Type B pancreatic cell (in vitro differentiated cells): ENCODE data around the gene AOX1. TPM values are rescaled to one million over a fixed set of nuclear protein-coding genes. Genes with fewer than 3 reads are reported as not detected.
"Not testable (repeated sequence)": the region's sequence is repeated elsewhere in the genome, so short reads cannot be mapped to it uniquely, and the experiment has no call there.

Experiments used
- DNase-seq: peaks from one replicate; pipeline ENCODE4 v3.0.0; 2021; ENCODE audit warnings: mixed read lengths; ENCODE audit not compliant: unreplicated experiment; ENCODE audit errors: extremely low spot score
- H3K27ac Mint-ChIP-seq: 2 replicates; pipeline ENCODE4 v1.8.0; 2021; ENCODE audit warnings: mild to moderate bottlenecking, mixed read lengths
- H3K27me3 Mint-ChIP-seq: 2 replicates; pipeline ENCODE4 v1.8.0; 2021; ENCODE audit warnings: mixed read lengths
- H3K36me3 Mint-ChIP-seq: 2 replicates; pipeline ENCODE4 v1.8.0; 2021; ENCODE audit warnings: mixed read lengths
- H3K4me1 Mint-ChIP-seq: one replicate; pipeline ENCODE4 v1.8.0; 2021; ENCODE audit warnings: mixed read lengths; ENCODE audit not compliant: unreplicated experiment
- H3K4me3 Mint-ChIP-seq: 2 replicates; pipeline ENCODE4 v1.8.0; 2021; ENCODE audit warnings: mild to moderate bottlenecking, mixed read lengths
- H3K9me3 Mint-ChIP-seq: 2 replicates; pipeline ENCODE4 v1.8.0; 2021; ENCODE audit warnings: mixed read lengths
- total RNA-seq: library from RNA; stranded (reverse); gene quantifications from 2 replicates; pipeline ENCODE4 v1.2.1, GENCODE V29; 2021; ENCODE audit warnings: low replicate concordance
- TF ChIP-seq, protein P1 (sequence below): fragments of 200-600 bp; sonication (generic); conservative IDR thresholded peaks from 2 replicates; pipeline ENCODE4 v1.5.0; 2021; ENCODE audit warnings: antibody characterized with exemption, mild to moderate bottlenecking

AOX1 gene
- total RNA-seq, 1 donor from 2014 or later, result 6.4 TPM

DNA sequence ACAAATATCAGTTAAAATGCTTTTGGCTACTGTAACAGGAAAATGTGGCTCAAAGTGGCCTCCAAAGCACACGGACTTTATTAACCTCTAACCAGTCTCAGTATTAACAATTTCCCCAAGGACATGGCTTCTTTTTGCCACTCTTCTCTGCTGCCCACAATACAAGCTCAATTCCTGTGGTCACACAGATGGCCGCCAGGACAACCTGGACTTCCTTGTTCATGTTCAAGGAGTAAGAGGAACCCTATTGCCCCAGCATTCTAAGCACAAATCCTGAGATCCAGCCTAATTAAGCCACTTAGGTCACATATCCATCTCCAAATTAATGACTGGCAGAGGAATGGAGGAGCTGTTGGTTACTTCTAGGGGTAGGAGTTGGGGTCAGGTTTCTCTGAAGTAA, 38.2 kb downstream of the AOX1 start:
- no peak overlapping the region for H3K4me3 Mint-ChIP-seq
- TF ChIP-seq, protein P1, sequence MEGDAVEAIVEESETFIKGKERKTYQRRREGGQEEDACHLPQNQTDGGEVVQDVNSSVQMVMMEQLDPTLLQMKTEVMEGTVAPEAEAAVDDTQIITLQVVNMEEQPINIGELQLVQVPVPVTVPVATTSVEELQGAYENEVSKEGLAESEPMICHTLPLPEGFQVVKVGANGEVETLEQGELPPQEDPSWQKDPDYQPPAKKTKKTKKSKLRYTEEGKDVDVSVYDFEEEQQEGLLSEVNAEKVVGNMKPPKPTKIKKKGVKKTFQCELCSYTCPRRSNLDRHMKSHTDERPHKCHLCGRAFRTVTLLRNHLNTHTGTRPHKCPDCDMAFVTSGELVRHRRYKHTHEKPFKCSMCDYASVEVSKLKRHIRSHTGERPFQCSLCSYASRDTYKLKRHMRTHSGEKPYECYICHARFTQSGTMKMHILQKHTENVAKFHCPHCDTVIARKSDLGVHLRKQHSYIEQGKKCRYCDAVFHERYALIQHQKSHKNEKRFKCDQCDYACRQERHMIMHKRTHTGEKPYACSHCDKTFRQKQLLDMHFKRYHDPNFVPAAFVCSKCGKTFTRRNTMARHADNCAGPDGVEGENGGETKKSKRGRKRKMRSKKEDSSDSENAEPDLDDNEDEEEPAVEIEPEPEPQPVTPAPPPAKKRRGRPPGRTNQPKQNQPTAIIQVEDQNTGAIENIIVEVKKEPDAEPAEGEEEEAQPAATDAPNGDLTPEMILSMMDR, result no peak
- no peaks in the 10 kb centered on the region for H3K27me3 Mint-ChIP-seq
- H3K4me1 Mint-ChIP-seq, result peaks cover 20% of the 10 kb centered on the region
- DNase-seq, result no peak
- H3K36me3 Mint-ChIP-seq, result no peaks in the 10 kb centered on the region
- no peaks in the 10 kb centered on the region for H3K9me3 Mint-ChIP-seq
- no peak overlapping the region for H3K27ac Mint-ChIP-seq

DNA sequence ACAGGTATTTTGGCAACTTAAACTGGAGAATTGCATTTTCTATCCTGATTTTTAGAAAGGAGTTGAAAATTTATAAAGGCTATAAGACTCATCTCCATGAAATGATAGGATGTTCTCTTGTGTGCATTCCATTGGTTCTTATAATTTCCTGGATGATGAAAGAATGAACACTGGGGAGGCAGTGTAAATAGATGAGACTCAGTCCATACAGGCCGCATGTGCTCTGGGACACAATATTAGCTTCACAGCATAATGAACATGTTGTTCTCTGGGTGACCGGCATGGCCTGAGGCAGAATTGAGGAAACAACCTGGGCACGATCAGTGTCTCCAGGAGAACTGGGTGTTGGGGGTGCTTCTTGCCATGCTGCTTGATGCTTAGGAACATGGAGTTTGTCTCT, 38.8 kb downstream of the AOX1 start:
- Mint-ChIP-seq H3K4me1 (peaks cover 14% of the 10 kb centered on the region), H3K36me3 (no peaks in the 10 kb centered on the region), H3K27ac (no peak overlapping the region), H3K27me3 (no peaks in the 10 kb centered on the region), H3K4me3 (no peak overlapping the region), H3K9me3 (no peaks in the 10 kb centered on the region)
- TF ChIP-seq, protein P1, result no peak
- DNase-seq, result no peak

DNA sequence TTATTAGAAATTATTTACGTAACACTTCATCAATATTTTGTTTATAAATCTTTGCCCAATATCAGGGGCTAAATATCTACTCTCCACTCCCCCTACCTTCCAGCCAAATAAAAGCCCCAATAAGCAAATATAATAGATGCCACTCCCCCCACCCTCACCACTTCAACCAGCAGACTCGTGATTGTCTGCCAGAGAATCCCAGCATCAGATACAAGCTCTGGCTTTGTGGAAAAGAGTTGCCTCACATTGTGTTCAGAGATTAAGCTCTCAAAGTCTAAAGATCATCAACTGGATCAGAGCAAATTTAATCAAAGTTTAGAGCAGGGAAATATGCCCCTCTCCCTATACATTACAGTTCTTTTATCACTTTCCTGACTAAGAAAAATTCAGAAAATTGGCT, 39.5 kb downstream of the AOX1 start:
- no peaks in the 10 kb centered on the region for H3K9me3 Mint-ChIP-seq
- H3K4me3 Mint-ChIP-seq, result no peak overlapping the region
- no peaks in the 10 kb centered on the region for H3K36me3 Mint-ChIP-seq
- no peak for DNase-seq
- H3K27me3 Mint-ChIP-seq, result no peaks in the 10 kb centered on the region
- TF ChIP-seq, protein P1, result no peak
- no peak overlapping the region for H3K27ac Mint-ChIP-seq
- peaks cover 14% of the 10 kb centered on the region for H3K4me1 Mint-ChIP-seq

DNA sequence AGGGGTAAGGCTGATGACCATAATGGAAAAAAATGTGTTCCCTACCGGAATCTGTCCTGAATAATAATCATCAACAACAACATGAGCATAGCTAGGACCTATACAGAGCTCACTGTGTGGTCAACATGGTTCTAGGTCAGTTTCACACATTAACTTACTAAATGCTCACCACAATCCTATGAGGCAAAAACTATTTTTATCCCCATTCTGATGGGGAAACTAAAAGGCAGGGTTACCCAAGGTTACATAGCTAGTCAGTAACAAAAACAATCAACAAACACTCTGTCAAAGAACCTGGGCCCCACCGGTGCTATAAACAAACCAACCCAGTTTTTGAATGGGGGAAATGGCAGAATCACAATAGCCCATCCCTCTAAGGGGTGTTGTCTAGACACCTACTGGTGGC, 40.1 kb downstream of the AOX1 start:
- H3K9me3 Mint-ChIP-seq, result no peaks in the 10 kb centered on the region
- H3K27ac Mint-ChIP-seq, result no peak overlapping the region
- peaks cover 14% of the 10 kb centered on the region for H3K4me1 Mint-ChIP-seq
- no peaks in the 10 kb centered on the region for H3K27me3 Mint-ChIP-seq
- no peak overlapping the region for H3K4me3 Mint-ChIP-seq
- no peak for DNase-seq
- TF ChIP-seq, protein P1, result no peak
- H3K36me3 Mint-ChIP-seq, result no peaks in the 10 kb centered on the region

DNA sequence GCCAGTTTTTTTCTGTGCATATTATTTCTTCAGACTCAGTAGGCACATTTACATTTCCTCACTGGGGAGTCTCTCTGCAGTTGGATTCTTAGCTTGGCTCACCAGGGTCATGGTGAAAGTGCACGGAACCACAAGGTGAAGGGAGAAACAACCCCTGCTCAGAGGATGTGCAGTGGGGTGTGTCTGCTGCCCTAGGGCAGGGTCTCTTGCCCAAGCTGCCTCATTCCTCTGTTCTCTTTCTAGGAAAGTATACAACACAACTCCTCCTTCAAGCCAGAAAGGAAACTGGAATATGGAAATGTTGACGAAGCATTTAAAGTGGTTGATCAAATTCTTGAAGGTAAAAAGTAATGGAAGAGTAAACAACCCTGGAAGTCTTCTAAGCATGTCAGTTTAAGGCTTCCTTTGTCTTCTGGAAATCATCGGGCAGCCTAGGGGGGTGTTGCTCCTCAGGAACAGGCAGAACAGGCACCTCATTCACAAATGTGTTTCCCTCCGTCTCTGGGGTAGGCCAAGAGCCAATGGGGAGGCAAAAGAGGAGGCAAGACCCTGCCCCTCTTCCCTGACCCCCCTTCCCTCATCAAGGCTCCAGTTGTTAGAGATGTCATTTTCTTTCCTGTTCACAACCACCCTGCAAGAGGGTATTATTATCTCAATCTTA, 41.4 kb downstream of the AOX1 start:
- no peak overlapping the region for H3K4me3 Mint-ChIP-seq
- H3K4me1 Mint-ChIP-seq, result peaks cover 12% of the 10 kb centered on the region
- DNase-seq, result no peak
- no peaks in the 10 kb centered on the region for H3K27me3 Mint-ChIP-seq
- no peak overlapping the region for H3K27ac Mint-ChIP-seq
- no peaks in the 10 kb centered on the region for H3K9me3 Mint-ChIP-seq
- no peaks in the 10 kb centered on the region for H3K36me3 Mint-ChIP-seq
- TF ChIP-seq, protein P1, result no peak

DNA sequence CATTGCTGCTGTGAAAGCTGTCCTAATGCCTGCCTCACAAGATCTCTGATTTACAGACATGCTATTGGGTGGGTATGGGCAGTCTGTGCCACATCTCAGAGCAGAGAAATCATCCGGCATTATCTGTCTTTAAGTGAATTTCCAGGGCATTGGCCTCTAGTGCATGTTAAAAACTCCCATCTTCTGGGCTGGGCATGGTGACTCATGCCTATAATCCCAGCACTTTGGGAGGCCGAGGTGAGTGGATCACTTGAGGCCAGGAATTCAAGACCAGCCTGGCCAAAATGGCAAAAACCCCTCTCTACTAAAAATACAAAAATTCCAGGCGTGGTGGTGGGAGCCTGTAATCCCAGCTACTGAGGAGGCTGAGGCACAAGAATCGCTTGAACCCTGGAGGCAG, 42.6 kb downstream of the AOX1 start:
- H3K27me3 Mint-ChIP-seq, DNase-seq, H3K4me1 Mint-ChIP-seq, H3K36me3 Mint-ChIP-seq, H3K4me3 Mint-ChIP-seq, H3K27ac Mint-ChIP-seq, H3K9me3 Mint-ChIP-seq: not testable (repeated sequence)
